Measurements from ENCODE around the gene EPB41L3. TPM values are rescaled to one million over a fixed set of nuclear protein-coding genes. Genes with fewer than 3 reads are reported as not detected.

Gene EPB41L3
- total and polyA plus RNA-seq, 4 donors: 6.5 to 116 (median 43.7) TPM

Other genes starting within 250 kb of the EPB41L3 start
- gene ZBTB14, start 248.3 kb downstream of the EPB41L3 start, total RNA-seq: 10 to 100 TPM in 1 of 2 donors, 1 to 10 TPM in 1; 9.8 to 13.9 TPM
- 10 to 100 TPM in 1 of 2 donors, 1 to 10 TPM in 1; 9.9 to 11.8 TPM for gene ZBTB14, start 248.3 kb downstream of the EPB41L3 start, polyA plus RNA-seq

All from aorta (tissue), 4 donors.